GM21528 (cell line): ENCODE results near the gene HTR1D.

Experiments used
- ATAC-seq: cut with Tn5 transposase; IDR thresholded peaks from one replicate; pipeline ENCODE4 v1.9.1; 2021; ENCODE audit warnings: mild to moderate bottlenecking, moderate library complexity; ENCODE audit not compliant: unreplicated experiment, low FRiP score

Gene HTR1D

GRCh38 chr1:23188434-23188884, 28.8 kb downstream of the HTR1D start:
- no peak for ATAC-seq

GRCh38 chr1:23187637-23188036, 29.7 kb downstream of the HTR1D start:
- ATAC-seq, result no peak

- ATAC-seq, result no peak
Observed at GRCh38 chr1:23185381-23185780, 31.9 kb downstream of the HTR1D start.

DNA sequence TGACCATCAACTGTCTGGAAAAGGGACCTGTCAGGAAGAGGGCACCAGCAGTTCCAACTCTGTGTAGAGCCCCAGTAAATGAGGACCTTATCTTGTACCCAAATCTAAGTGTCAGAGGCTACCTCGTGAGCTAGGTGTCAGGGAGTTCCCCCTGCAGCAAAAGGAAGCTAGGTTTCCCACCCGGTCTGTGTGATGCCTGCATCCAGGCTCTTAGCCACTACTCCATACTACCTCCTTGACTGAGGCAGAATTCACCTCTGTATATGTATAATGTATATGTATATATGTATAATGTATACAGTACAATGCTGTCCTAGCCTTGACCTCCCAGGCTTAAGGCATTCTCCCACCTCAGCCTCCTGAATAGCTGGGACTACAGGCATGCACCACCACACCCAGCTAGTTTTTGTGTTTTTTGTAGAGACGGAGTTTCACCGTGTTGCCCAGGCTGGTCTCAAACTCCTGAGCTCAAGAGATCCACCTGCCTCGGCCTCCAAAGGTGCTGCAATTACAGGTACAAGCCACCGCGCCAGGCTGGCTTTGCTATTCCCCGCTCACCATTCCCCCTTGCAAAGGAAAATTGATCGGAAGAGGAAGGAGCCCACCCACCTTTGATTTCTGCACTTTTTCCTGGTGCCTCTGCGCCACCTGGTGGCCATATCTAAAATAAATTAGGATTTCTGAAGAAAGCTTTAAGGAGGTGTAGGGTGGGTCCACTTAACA, 32.9 kb downstream of the HTR1D start:
- no peak for ATAC-seq

DNA sequence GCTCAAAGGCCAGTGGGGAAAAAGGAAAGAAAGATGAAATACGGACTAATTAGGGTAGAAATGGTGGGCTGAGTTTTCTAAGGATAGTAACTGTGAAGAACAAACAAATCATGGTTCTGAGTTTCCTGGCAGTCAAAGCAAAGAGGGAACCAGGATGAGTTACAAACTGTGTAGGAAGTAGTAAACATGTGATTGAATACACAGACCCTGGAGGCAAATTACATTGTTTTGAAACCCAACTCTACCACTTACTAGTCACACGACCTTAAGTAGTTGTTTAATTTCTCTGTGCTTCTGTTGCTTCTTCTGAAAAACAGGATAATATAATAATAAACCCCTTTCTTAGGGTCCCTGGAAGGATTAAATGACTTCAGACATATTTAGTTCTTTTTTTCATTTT, 37.4 kb downstream of the HTR1D start:
- ATAC-seq, result no peak

DNA sequence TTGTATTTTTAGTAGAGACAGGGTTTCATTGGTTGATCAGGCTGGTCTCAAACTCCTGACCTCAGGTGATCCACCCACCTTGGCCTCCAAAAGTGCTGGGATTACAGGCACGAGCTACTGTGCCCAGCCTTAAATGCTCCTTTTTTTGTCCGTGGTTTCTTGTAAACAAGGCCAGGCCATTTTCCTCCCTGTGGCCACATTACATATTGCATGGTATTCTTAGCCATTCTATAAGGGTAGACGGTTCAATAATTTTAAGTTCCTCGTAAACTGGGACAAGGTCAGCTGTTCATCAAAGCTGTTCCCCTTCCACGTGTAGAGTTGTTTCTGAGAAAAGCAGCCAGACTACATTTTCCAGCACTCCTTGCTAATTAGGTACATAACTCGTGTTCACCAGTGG, 38.4 kb downstream of the HTR1D start:
- ATAC-seq, result no peak

DNA sequence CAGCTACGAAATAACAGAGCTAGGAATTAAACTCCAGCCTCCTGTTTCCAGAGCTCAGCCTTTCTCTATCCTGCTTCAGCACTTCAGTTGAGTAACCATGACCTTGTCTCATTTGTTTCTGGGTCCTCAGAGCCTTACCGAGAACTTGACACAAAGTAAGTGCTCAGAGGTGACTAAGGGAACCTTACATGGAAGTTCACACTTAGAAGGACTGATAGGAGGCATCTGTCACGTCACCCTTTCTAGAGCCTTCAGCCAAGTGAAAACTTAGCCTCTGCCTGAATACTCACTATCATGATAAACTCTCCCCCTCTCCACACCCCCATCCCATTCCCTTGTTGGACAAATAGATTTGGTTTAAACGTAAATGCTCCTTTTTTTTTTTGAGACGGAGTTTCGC, 38.9 kb downstream of the HTR1D start:
- no peak for ATAC-seq

DNA sequence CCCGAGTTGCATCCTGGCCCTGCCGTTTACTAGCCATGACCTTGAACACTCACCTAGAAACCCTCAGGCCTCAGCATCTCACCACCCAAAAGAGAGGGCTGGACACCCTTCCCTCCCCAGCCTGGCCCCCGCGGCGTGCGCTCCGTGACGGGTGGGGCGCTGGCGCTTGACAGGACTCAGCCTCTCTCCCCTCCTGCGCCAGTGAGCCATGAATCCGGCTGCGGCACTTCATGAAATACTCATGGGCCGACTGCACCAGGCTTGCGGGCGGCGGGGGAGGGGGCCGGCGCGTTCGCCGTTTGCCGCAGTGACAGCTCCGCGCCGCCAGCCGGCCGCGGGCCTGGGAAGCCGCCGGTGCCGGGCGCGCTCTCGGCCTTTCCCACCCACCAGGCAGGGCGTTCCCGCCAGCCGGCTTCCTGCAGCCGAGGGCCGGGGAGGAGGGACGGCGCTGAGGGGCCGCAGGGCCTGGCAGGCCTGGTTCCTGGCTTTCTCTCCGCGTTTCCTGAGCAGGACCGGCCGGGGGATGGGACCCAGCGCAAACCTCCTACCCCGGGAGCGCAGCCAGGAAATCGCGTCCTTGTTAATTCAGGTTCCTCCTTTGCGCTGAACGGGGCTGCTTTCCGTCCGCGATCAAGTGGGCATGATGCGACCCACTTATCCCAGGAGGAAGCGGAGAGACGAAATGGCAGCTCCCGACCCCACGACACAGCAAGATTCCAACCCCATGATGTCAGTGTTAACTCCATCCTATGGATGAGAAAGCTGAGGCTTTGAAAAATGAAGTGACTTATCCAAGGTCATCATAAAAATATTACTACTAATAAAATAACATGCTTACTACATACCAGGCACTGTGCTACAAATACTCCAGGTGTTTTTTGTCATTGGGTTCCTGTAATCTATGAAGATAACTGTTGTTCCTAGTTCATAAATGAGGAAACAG, 39.6 kb downstream of the HTR1D start:
- peak; percentile 62 for ATAC-seq

GRCh38 chr1:23177031-23177430, 40.3 kb downstream of the HTR1D start:
- ATAC-seq, result no peak

- ATAC-seq, result no peak
Observed at GRCh38 chr1:23174426-23175110, 42.7 kb downstream of the HTR1D start.

GRCh38 chr1:23171181-23171755, 46.0 kb downstream of the HTR1D start:
- ATAC-seq, result no peak

GRCh38 chr1:23169727-23170335, 47.5 kb downstream of the HTR1D start:
- no peak for ATAC-seq

DNA sequence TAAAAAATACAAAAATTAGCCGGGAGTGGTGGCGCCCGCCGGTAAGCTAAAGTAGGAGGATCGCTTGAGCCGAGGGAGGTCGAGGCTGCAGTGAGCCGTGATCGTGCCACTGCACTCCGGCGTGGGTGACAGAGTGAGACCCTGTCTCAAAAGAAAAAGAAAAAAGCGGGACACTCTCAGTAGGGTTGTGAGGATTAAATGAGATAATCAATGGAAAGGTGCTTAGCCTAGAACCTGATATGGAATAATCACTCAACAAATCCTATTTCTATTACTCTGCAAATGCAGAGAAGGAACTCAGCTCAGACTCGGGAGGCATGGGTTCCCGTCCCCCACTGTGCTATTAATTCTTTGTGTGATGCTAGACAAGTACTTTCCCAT, 48.1 kb downstream of the HTR1D start:
- no peak for ATAC-seq

DNA sequence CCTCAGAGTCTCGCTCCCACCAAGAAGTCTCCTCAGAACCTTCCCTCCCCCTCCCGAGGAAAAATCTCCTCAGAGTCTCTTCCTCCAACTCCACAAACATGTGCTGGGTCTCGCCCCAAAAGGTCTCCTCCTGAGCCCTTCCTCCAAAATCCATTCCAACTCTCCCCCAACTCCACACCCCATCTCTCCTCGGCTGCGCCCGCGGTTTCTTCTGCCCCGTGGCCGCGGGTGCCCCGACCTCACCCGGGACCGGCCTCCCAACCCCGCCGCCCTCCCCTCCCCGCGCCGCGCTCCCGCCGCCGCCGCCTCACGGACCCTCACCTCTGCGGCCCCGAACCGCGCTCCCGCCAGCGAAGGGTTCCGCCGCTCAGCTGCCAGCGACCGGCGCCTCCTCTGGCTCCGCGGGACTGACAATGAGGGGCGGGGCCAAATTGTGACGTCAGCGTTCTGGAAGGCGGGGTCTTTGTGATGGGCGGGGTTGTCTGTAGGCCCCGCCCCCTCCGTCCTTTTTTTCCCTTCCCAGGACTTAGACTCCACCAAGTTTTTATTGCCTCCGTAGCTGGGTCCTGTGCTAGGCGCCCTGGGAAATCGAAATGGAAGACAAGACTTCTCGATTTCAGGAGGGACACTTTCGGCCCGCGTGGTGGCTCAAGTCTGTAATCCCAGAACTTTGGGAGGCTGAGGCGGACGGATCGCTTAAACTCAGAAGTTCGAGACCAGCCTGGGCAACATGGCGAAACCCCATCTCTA, 48.7 kb downstream of the HTR1D start, which contains the start of gene LUZP1:
Gene LUZP1 (minus strand): TSS at position 412 of the 750 bp plus-strand sequence.
- ATAC-seq, result peak; percentile 49

DNA sequence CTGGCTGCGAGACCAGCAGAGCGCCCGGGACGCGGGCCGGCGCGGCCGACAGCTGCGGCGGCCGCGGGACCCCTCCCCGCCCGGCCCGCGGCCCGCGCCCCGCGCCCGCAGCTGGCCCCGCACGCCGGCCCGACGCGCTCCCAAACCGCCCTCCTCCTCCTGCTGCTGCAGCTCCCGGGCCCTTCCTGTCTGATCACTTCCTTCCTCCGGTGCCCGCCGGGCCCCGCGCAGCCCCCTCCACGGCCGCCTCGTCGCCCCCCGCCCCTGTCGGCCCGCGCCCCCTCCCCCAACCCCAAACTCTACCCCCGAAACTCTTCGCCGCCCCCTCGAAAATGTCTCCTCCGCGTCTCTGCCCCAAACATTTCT, 49.2 kb downstream of the HTR1D start:
- ATAC-seq, result no peak

DNA sequence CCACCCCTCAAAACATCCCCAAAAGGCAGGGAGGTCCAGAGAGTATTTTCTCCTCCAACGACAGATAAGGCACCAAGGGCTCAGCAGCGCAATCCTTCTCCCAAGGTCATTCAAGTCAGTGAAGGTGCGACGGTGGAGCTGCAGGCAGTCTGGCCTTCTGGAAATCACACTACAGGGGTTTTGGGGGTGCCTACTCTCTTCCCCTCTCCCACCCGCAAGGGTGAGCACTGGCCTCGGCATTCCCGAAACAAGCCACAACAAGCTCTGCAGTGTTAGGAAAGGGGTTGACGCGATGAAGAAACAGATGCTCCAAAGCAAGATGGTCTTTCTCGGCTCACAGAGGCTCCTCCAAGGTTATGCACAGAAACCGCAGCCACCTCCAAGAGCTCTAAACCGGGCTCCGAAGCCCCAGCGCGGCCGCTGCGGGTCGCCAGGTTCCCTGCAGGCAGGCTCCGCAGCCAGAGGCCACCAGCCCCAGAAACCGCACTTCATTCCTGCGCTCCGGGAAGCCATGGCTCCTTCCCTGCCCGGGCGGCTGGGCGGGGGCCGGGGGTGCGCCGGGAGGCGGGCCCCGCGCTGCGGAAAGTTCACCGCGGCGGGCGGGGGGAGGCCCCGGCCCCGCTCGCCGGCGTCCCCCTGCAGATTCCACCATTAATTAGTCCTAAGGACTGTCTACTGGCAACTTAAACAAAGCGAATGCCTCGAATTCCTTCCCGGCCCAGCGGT, 49.8 kb downstream of the HTR1D start:
- no peak for ATAC-seq

- ATAC-seq, result no peak
Observed at GRCh38 chr1:23166854-23167253, 50.4 kb downstream of the HTR1D start.

DNA sequence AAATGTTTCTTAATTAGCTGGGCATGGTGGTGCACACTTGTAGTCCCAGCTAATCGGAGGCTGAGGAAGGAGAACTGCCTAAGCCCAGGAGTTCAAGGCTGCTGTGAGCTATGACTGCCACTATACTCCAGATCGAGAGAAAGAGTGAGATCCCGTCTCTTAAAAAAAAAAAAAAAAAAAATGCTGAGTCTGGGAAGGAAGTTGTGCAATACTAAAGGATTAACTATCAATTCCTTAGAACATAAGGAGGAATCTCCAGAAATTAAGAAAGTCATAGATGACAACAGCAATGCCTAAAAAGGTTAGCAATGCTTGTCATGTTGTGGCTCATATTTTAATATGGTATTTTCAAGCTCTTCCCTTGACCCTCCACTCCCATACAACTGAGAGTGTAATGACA, 53.9 kb downstream of the HTR1D start:
- ATAC-seq, result no peak
